Gastroesophageal sphincter (tissue), 3 donors: Measurements from ENCODE around the gene CACNA1E.

Experiments used
- CTCF ChIP-seq, 4 experiments: fragments of 200-600 bp in 2 of 4; fragments of 450-650 bp in 2 of 4; sonication (generic) in 1 of 4; IDR thresholded peaks; one replicate each; pipeline ENCODE4 v1.5.1; 2017 to 2019; ENCODE audit warnings: antibody characterized with exemption in 4 of 4, mild to moderate bottlenecking in 2 of 4, moderate library complexity in 2 of 4
- POLR2A ChIP-seq, 2 donors: fragments of 450-650 bp; IDR thresholded peaks; one replicate each; pipeline ENCODE4 v1.6.1; 2017; ENCODE audit warnings: antibody characterized with exemption in 2 of 2, mild to moderate bottlenecking in 2 of 2, moderate library complexity in 1 of 2
- POLR2AphosphoS5 ChIP-seq: sonication (generic); formaldehyde crosslinking; IDR thresholded peaks from one replicate; pipeline ENCODE4 v1.6.1; 2017; ENCODE audit warnings: antibody characterized with exemption

GRCh38 chr1:181538836-181539235 lies 55.5 kb downstream of the CACNA1E start:
- TF ChIP-seq POLR2AphosphoS5 (no peak), CTCF (IDR thresholded peaks at IDR 0.05) (no peak), POLR2A (IDR thresholded peaks at IDR 0.05) (no peak)
